OCI-LY3 (cell line): ENCODE data around the gene ZNF391.

Experiments
- CTCF ChIP-seq: fragments of 200-600, 300-600 bp; sonication (generic); IDR thresholded peaks from 2 replicates; pipeline ENCODE4 v1.5.1; 2014; ENCODE audit warnings: antibody characterized with exemption, low read length, low read depth
- EZH2phosphoT487 ChIP-seq: fragments of 200-600 bp; shearing (Covaris generic); IDR thresholded peaks from 2 replicates; pipeline ENCODE4 v1.6.1; 2018; ENCODE audit warnings: antibody characterized with exemption, mixed run types, low read depth

- TF ChIP-seq CTCF (no peak), EZH2phosphoT487 (no peak)
These were observed 26.4 kb downstream of the ZNF391 start for GRCh38 chr6:27414996-27415395.
